MCF 10A (cell line): Measurements from ENCODE around the gene PIP4K2A. TPM values are rescaled to one million over a fixed set of nuclear protein-coding genes. Genes with fewer than 3 reads are reported as not detected.

Source experiments
- BruUV-seq: library from RNA; stranded (reverse); fragments of 400-500 nt; replicated peaks from 2 replicates; lab custom pipeline; 2021; lab: Mats Ljungman, UMichigan
- CTCF ChIA-PET: fragments of 300-600 bp; sonication (Branson Sonifier 250); formaldehyde crosslinking; extraction: SDS; loops from one replicate; lab custom pipeline; 2021; ENCODE audit warnings: antibody characterized with exemption, inconsistent platforms; lab: Yijun Ruan, JAX
- POLR2A ChIA-PET: fragments of 300-600, 350-650 bp; sonication (Branson Sonifier 250); formaldehyde crosslinking; extraction: SDS; loops from one replicate; lab custom pipeline; 2020; ENCODE audit warnings: antibody characterized with exemption, inconsistent platforms; lab: Yijun Ruan, JAX
- DNase-seq: peaks from one replicate; pipeline ENCODE4 v3.0.0-alpha.2; 2018; ENCODE audit not compliant: unreplicated experiment
- H3K27ac Mint-ChIP-seq: one replicate; pipeline ENCODE4 v1.8.0; 2022; ENCODE audit warnings: mild to moderate bottlenecking, low read depth, mixed read lengths; ENCODE audit not compliant: unreplicated experiment
- H3K27me3 Mint-ChIP-seq: one replicate; pipeline ENCODE4 v1.8.0; 2022; ENCODE audit warnings: mixed read lengths; ENCODE audit not compliant: insufficient read depth, unreplicated experiment
- H3K36me3 Mint-ChIP-seq: one replicate; pipeline ENCODE4 v1.8.0; 2022; ENCODE audit warnings: mild to moderate bottlenecking, moderate library complexity, mixed read lengths; ENCODE audit not compliant: insufficient read depth, unreplicated experiment
- H3K4me1 Mint-ChIP-seq: one replicate; pipeline ENCODE4 v1.8.0; 2022; ENCODE audit warnings: mixed read lengths; ENCODE audit not compliant: insufficient read depth, unreplicated experiment
- H3K4me3 Mint-ChIP-seq: one replicate; pipeline ENCODE4 v1.8.0; 2022; ENCODE audit warnings: mild to moderate bottlenecking, moderate library complexity, mixed read lengths; ENCODE audit not compliant: unreplicated experiment
- H3K9me3 Mint-ChIP-seq: one replicate; pipeline ENCODE4 v1.8.0; 2022; ENCODE audit warnings: mixed read lengths; ENCODE audit not compliant: unreplicated experiment
- CTCF ChIP-seq: fragments of 200-600 bp; IDR thresholded peaks from one replicate; pipeline ENCODE4 v1.8.0; 2022; ENCODE audit warnings: antibody characterized with exemption, mild to moderate bottlenecking; ENCODE audit not compliant: unreplicated experiment
- intact Hi-C: fragments of 100-400 bp; cut with micrococcal nuclease; formaldehyde crosslinking; loops from 2 replicates; pipeline ENCODE4 v1.14.1; 2022
- total RNA-seq: library from RNA; stranded (reverse); gene quantifications from 2 replicates; pipeline ENCODE4 v1.2.3, GENCODE V29; 2022

The PIP4K2A gene
- total RNA-seq, 1 experiment from 2014 or later: 24.2 TPM

DNA sequence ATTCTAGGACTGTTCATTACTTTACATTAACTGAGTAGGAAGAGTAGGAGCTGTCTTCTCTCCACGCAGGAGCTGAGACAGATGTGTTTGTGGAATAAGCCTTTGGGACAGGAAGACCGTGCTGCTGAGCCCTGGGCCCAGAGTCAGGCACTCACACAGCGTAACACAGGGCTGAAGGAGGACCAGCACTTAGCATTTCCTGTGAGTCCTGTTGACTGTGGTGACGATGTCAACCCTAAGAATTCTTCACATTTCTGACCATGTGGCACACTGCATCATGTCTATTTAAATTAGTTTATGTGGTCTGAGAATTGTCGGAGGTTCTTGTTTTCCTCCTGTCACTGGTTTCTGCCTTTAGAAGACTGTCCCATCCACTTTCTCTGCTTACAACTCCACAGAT is 117.2 kb downstream of the PIP4K2A start:
- Mint-ChIP-seq H3K4me3 (no peak overlapping the region), H3K27me3 (no peaks in the 10 kb centered on the region), H3K36me3 (peaks cover 10% of the 10 kb centered on the region), H3K9me3 (no peaks in the 10 kb centered on the region), H3K4me1 (peaks cover 16% of the 10 kb centered on the region), H3K27ac (no peak overlapping the region)
- POLR2A ChIA-PET: no interaction called here
- no peak for TF ChIP-seq CTCF
- no TSS peak for BruUV-seq
- intact Hi-C loops: no loop called here
- DNase-seq: no peak
- CTCF ChIA-PET: interaction anchor here (0.6 to 1.2 kb wide), 3 partner anchors 71 to 169 kb away, joined by 3 to 4 read pairs (median 3); no protein-coding TSS in a partner anchor

DNA sequence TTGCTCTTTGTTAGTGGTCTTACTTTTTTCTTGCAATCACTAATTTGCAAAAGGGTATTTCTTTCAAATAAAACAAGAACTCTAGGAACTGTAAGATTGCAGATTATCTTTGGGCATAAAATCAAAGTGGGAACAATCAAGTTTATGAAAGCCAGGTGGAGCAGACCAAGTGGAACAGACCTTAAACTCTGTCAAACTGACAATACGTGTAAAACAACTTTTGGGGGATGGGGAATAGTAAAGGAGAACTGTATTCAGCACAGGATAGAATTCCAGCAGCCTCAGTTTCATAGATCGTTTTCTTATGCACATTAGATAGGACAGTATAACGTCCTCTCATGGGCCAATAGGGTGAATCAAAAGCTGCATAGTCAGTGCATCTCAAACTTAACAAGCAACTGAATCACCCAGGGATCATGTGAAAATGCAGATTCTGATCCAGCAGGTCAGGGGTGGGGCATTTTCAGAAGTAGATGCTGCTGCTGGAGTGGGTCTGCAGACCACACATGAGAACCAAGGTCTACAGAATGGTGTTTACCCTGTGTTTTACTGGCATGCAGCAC is 120.7 kb downstream of the PIP4K2A start:
- peaks cover 17% of the 10 kb centered on the region for H3K36me3 Mint-ChIP-seq
- no peak for DNase-seq
- TF ChIP-seq CTCF: no peak
- H3K4me3 Mint-ChIP-seq: no peak overlapping the region
- H3K27me3 Mint-ChIP-seq: no peaks in the 10 kb centered on the region
- no peaks in the 10 kb centered on the region for H3K9me3 Mint-ChIP-seq
- H3K27ac Mint-ChIP-seq: no peak overlapping the region
- intact Hi-C loops: no loop called here
- BruUV-seq: no TSS peak
- H3K4me1 Mint-ChIP-seq: peaks cover 3% of the 10 kb centered on the region
- POLR2A ChIA-PET: no interaction called here
- CTCF ChIA-PET: no interaction called here

DNA sequence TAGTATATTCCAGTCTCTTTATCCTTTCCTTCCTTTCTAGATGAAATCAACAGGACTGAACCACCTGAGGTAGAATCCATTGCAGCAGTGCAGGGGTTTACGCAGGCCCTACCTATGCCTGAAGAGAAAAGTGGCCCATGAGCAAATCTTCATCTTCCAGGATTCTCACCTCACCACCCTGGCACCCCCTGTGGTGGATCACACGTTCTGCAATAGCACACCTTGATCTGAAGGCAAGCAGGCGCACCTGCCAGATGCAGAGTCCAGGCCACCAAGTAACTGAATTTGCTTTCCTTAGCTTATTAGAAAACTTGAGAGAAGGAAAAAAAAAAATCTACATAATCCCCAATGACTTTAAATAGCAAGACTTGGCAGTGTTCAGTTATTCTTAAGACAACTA is 121.4 kb downstream of the PIP4K2A start:
- no peak for TF ChIP-seq CTCF
- peaks cover 17% of the 10 kb centered on the region for H3K36me3 Mint-ChIP-seq
- no peaks in the 10 kb centered on the region for H3K4me1 Mint-ChIP-seq
- no TSS peak for BruUV-seq
- ChIA-PET CTCF (no interaction called here), POLR2A (no interaction called here)
- no peaks in the 10 kb centered on the region for H3K27me3 Mint-ChIP-seq
- H3K27ac Mint-ChIP-seq: no peak overlapping the region
- H3K4me3 Mint-ChIP-seq: no peak overlapping the region
- no peak for DNase-seq
- H3K9me3 Mint-ChIP-seq: no peaks in the 10 kb centered on the region
- intact Hi-C loops: no loop called here

DNA sequence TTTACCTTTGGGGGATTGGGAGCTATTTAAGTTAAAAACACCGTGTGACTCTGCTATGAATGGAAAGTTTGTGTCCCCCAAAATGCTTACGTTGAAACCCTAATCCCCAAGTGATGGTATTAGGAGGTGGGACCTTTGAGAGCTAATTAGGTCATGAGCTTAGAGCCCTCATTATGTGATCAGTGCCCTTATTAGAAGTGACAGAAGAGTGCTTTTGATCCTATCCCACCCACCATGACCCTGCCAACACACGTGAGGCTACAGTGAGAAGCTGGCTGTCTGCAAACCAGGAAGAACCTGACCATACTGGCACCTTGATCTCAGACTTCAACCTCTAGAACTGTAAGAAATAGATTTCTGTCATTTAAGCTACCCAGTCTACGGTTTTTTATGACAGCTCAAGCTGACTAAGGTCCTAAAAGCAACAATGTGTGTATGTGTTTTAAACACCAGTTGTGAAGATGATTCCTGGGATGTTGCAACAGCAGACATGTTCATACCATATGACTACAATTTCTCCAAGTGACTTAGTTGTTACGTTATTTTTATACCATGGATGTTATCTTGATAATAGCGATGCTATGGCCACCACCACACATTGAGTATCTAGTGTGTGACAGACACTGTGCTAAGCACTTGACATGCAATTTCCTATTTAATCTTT is 124.4 kb downstream of the PIP4K2A start:
- intact Hi-C loops: loop anchor here (10.0 kb wide), 1 partner anchor 265 kb away; the partner anchor contains the start of gene BMI1
- H3K4me1 Mint-ChIP-seq: no peaks in the 10 kb centered on the region
- H3K4me3 Mint-ChIP-seq: no peak overlapping the region
- TF ChIP-seq CTCF: no peak
- no peak overlapping the region for H3K27ac Mint-ChIP-seq
- no TSS peak for BruUV-seq
- DNase-seq: no peak
- H3K27me3 Mint-ChIP-seq: no peaks in the 10 kb centered on the region
- CTCF ChIA-PET: interaction anchor here (0.7 to 3.4 kb wide), 5 partner anchors 10 to 596 kb away, joined by 3 to 16 read pairs (median 3); no protein-coding TSS in a partner anchor
- POLR2A ChIA-PET: interaction anchor here (0.6 kb wide), 1 partner anchor 35 kb away, joined by 3 read pairs; no protein-coding TSS in a partner anchor
- H3K36me3 Mint-ChIP-seq: peaks cover 12% of the 10 kb centered on the region
- H3K9me3 Mint-ChIP-seq: no peaks in the 10 kb centered on the region
